AG08396 (cell line): ENCODE measurements around the gene DEF6.

ENCODE experiments used
- DNase-seq: peaks from one replicate; pipeline ENCODE4 v3.0.0; 2012; ENCODE audit warnings: low spot score, mixed read lengths

DEF6 gene

GRCh38 chr6:35343835-35344550 lies 46.4 kb downstream of the DEF6 start:
- no peak for DNase-seq

- no peak for DNase-seq
Observed at GRCh38 chr6:35351422-35351821, 53.8 kb downstream of the DEF6 start.

- DNase-seq, result no peak
Observed at GRCh38 chr6:35352735-35353134, 55.1 kb downstream of the DEF6 start.

- DNase-seq, result no peak
Observed at GRCh38 chr6:35354361-35355135, 56.9 kb downstream of the DEF6 start.

- no peak for DNase-seq
Observed at GRCh38 chr6:35356391-35356790, 58.8 kb downstream of the DEF6 start.

- no peak for DNase-seq
Observed at GRCh38 chr6:35357677-35358076, 60.1 kb downstream of the DEF6 start.

GRCh38 chr6:35358086-35358485 lies 60.5 kb downstream of the DEF6 start:
- no peak for DNase-seq

GRCh38 chr6:35359346-35359743 lies 61.7 kb downstream of the DEF6 start:
- no peak for DNase-seq

- DNase-seq, result peak; percentile 44
Observed at GRCh38 chr6:35359744-35360348, 62.2 kb downstream of the DEF6 start.

GRCh38 chr6:35360349-35361138 lies 62.9 kb downstream of the DEF6 start:
- no peak for DNase-seq

- DNase-seq, result no peak
Observed at GRCh38 chr6:35362200-35362599, 64.6 kb downstream of the DEF6 start.

- no peak for DNase-seq
Observed at GRCh38 chr6:35363293-35363750, 65.7 kb downstream of the DEF6 start.

- DNase-seq, result no peak
Observed at GRCh38 chr6:35365594-35366203, 68.1 kb downstream of the DEF6 start.

- no peak for DNase-seq
Observed at GRCh38 chr6:35366204-35366596, 68.6 kb downstream of the DEF6 start.

GRCh38 chr6:35367646-35368037 lies 70.0 kb downstream of the DEF6 start:
- no peak for DNase-seq

GRCh38 chr6:35368038-35368887 lies 70.6 kb downstream of the DEF6 start:
- DNase-seq, result peak; percentile 55

- DNase-seq, result peak; percentile 83
Observed at GRCh38 chr6:35370124-35370741, 72.6 kb downstream of the DEF6 start.

GRCh38 chr6:35370785-35371493 lies 73.3 kb downstream of the DEF6 start:
- DNase-seq, result no peak
